ENCODE measurements around the gene BRI3.

GRCh38 chr7:98341106-98341505 lies 59.6 kb downstream of the BRI3 start:
- TF ChIP-seq CTCF (IDR thresholded peaks at IDR 0.05 in 2 of 3, conservative IDR thresholded peaks at IDR 0.05 in 1 of 3; ENCODE audit: borderline replicate concordance in 1 of 3, insufficient read depth in 1 of 3, low read depth in 2 of 3, low read length in 2 of 3) (no peak), YY1 (IDR thresholded peaks at IDR 0.05; ENCODE audit: extremely low read depth, insufficient replicate concordance, low read depth, low read length) (no peak), POLR2A (IDR thresholded peaks at IDR 0.05; ENCODE audit: borderline replicate concordance, extremely low read depth, insufficient read depth, insufficient read length) (no peak), EZH2 (IDR thresholded peaks at IDR 0.05) (no peak), REST (IDR thresholded peaks at IDR 0.05; ENCODE audit: low read depth) (no peak), SRF (IDR thresholded peaks at IDR 0.05; ENCODE audit: low read depth) (no peak), ELF1 (IDR thresholded peaks at IDR 0.05; ENCODE audit: borderline replicate concordance, low read depth) (no peak), EZH2phosphoT487 (IDR thresholded peaks at IDR 0.05; ENCODE audit: borderline replicate concordance) (no peak), SP1 (IDR thresholded peaks at IDR 0.05; ENCODE audit: low read depth) (no peak)

Data from HCT116 (cell line).